Pericardium fibroblast (primary cell): ENCODE data around the gene SLC28A1. TPM values are rescaled to one million over a fixed set of nuclear protein-coding genes. Genes with fewer than 3 reads are reported as not detected.

ENCODE experiments used
- total RNA-seq: library from RNA; depleted of rRNA; stranded (reverse); fragments of >200 nt; gene quantifications from 2 replicates; pipeline ENCODE4 v1.2.3, GENCODE V29; 2015

Gene SLC28A1
- not detected in 2 replicates for total RNA-seq

DNA sequence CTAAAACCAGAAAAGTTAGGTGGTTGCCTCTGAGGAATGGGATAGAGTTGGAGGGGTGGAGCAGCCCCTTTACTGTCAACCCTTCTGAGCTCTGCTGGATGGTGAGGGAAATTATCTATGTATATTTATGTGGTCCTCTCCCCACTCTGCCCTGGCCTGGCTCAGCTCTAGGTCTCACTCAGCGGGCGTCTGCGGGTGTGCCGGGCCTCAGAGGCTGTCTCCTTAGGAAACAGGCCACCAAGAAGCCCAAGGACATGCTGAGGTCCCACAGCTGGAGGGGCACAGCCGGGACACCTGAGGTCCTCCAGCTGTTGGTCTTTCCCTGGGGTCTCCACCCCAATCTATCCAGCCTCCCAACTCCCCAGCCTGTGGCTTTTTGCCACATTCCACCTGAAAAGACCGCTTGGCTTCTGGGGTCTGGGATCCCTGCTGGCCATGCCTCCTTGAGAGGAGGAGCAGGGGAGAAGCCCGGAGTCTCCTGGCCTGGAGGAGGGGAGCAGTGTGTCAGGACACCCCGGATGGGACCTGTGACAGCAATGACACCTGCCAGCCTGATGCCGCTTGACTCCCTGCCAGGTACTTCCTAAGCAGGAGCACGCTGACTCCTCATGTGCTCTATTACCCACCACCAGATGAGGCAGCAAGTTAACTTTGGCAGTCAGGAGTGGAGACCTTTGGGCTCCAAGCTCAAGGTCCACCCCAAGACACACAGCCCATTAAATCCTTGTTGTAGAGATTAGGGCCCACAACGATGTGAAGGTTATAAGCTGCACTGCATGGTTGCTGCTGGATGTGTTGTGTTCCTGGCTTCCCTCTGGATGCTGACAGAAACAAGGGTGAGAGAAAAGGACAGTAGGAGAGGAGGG is at the start of gene SLC28A1:
SLC28A1 (plus strand) TSS at position 747 of the 866 bp plus-strand sequence. CDS start 3,099 bp downstream, outside the sequence.

GRCh38 chr15:84981711-84982300 is 97.3 kb downstream of the SLC28A1 start, which contains the start of gene PDE8A:
Gene PDE8A (plus strand): TSS chr15:84981856. CDS start chr15:84982163, 307 bp downstream.

Other genes starting within 250 kb of the SLC28A1 start
- 11.4 and 34.3 TPM in 2 replicates for gene WDR73, start 230.4 kb upstream of the SLC28A1 start, total RNA-seq
- 3.4 and 5.5 TPM in 2 replicates for gene NMB, start 226.5 kb upstream of the SLC28A1 start, total RNA-seq
- 168 and 189 TPM in 2 replicates for gene SEC11A, start 168.5 kb upstream of the SLC28A1 start, total RNA-seq
- 7.1 and 7.7 TPM in 2 replicates for gene ZNF592, start 136.1 kb upstream of the SLC28A1 start, total RNA-seq
- gene ALPK3, start 67.3 kb upstream of the SLC28A1 start, total RNA-seq: 0.12 and 0.51 TPM in 2 replicates
- gene PDE8A, start 97.2 kb downstream of the SLC28A1 start, total RNA-seq: 11.7 and 26.1 TPM in 2 replicates